K562 treated with DMSO at 1 percent for 12 hours (cell line): Measurements from ENCODE around the gene CAND1. TPM values are rescaled to one million over a fixed set of nuclear protein-coding genes. Genes with fewer than 3 reads are reported as not detected.

Source experiments
- total RNA-seq: library from RNA; unstranded; fragments of 300-600 nt; gene quantifications from 2 replicates; pipeline ENCODE4 v1.2.3, GENCODE V29; 2022; ENCODE audit not compliant: insufficient read depth

CAND1 gene
- 20.2 and 46.6 TPM in 2 replicates for total RNA-seq

GRCh38 chr12:67268896-67269632 lies at the start of gene CAND1:
CAND1 (plus strand) TSS chr12:67269358; CDS start chr12:67269718, 360 bp downstream.

